ENCODE measurements around the gene PLA2G2C.

PLA2G2C gene

DNA sequence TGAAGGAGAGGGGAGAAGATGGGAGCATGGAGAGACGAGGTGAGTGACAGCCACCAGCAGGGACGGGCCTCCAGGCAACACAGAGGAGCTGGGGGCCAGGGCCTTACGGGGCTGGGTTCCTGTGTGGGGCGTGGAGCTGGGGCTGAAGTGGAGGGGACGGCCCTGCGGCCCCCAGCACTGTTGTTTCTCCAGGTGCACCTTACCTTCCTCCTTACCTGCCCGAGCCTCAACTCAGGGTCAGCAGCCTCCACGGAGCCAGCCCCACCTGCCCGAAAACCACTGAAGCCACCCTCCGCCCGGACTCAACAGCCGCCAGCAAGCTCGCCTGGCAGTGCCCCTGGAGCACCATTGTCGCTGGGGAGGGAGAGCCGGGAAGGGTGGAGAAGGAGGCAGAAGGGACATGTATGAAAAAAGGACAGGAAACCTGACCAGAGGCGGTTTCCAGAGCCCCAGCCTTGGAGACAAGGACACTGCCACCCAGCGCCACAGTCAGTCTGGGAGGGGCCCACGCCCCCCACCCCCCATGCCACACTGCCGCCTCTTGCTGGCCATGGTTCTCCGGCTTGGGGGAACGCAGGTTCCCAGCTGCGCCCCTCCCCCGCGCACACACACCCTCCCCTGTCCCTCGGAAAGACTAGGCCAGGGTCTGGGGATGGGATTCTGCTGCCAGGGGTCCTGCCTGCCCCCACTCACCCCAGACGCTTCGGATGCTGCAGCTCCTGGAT lies 36.6 kb downstream of the PLA2G2C start:
- H3K27me3 ChIP-seq (ENCODE audit: insufficient read depth, low read length): no peaks in the 10 kb centered on the region
- H3K9ac ChIP-seq (ENCODE audit: low read depth, low read length): no peak overlapping the region
- no peak overlapping the region for H3K4me3 ChIP-seq (ENCODE audit: low read length)
- WGBS: 85% methylated on average over 27 of the region's 27 CpGs
- no peak overlapping the region for H3K27ac ChIP-seq (ENCODE audit: low read depth, low read length)
- H3K4me1 ChIP-seq (ENCODE audit: insufficient read depth, low read length): peaks cover 4% of the 10 kb centered on the region; the same call in 1 of the 2 replicates
- H3K36me3 ChIP-seq (ENCODE audit: insufficient read depth, low read length): no peaks in the 10 kb centered on the region
- no peaks in the 10 kb centered on the region for H3K9me3 ChIP-seq (ENCODE audit: insufficient read depth, low read depth, low read length)

DNA sequence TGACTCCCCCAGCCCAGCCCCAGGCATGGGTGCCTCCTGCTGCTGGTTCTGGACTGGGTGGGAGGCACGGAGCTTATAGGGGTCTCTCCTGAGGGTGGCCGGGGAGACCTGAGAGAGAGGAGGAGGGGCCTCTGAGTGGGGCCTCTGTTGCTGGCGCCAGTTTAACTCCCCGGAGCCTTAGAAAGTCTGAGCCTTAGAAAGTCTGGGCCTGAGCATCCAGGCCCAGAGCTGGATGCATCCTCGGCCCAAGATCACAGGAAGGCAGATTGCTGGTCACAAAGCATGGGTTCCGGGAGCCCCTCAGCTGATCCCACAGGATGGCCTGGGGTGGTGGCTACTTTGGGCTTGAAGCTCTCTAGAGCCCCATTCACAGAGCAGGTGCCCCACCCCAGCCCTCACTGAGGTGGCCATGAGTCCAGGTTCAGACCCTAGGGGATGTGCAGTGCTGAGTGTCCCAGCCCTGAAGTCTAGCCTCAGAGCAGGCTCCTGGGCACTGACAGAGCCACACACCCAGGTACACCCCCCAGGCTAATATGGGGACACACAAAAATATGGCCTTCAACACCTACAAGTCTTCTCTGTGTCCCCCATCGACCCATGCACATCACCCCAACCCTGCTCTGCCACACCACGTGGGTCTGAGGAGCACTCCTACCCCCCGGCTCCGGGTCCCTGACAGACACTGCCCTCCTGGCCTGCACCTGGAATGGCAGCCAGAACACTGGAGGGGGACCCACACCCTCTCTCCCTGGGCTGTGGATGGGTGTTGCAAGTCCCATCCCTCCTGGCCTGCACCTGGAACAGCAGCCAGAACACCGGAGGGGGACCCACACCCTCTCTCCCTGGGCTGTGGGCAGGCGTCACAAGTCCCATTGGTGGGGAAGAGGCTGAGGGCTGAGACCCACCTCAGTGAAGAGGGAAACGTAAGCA lies 37.5 kb downstream of the PLA2G2C start:
- H3K27ac ChIP-seq (ENCODE audit: low read depth, low read length): no peak overlapping the region
- WGBS: 92% methylated on average over 13 of the region's 13 CpGs
- no peaks in the 10 kb centered on the region for H3K36me3 ChIP-seq (ENCODE audit: insufficient read depth, low read length)
- H3K9ac ChIP-seq (ENCODE audit: low read depth, low read length): no peak overlapping the region
- no peaks in the 10 kb centered on the region for H3K27me3 ChIP-seq (ENCODE audit: insufficient read depth, low read length)
- no peaks in the 10 kb centered on the region for H3K9me3 ChIP-seq (ENCODE audit: insufficient read depth, low read depth, low read length)
- H3K4me3 ChIP-seq (ENCODE audit: low read length): no peak overlapping the region
- H3K4me1 ChIP-seq (ENCODE audit: insufficient read depth, low read length): peaks cover 4% of the 10 kb centered on the region; the same call in 1 of the 2 replicates

DNA sequence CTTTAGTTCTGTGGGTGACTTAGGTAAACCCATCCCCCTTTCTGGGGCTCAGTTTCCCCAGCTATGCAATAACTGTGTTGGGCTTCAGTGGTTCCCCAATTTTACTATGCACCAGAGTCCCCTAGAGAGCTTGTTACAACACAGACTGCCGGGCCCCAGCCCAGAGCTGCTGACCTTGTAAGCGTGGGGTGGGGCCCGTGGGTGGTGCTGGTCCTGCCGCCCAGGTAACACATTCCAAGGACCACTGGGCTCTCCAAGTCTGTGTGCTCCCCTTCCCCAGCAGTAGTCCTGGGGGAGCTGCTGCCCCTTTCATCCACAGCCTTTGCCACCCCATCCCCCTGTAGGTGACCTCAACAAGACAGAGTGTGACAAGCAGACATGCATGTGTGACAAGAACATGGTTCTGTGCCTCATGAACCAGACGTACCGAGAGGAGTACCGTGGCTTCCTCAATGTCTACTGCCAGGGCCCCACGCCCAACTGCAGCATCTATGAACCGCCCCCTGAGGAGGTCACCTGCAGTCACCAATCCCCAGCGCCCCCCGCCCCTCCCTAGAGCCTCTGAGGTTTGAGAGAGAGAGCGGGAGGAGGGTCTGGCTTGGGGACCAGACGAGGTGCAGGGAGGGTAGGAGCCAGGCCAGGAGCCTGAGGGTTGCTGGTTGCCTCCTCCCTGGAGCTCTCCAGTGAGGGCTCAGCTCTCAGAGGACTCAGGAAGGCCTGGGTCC lies 38.3 kb downstream of the PLA2G2C start:
- H3K9me3 ChIP-seq (ENCODE audit: insufficient read depth, low read depth, low read length): no peaks in the 10 kb centered on the region
- H3K4me3 ChIP-seq (ENCODE audit: low read length): no peak overlapping the region
- no peak overlapping the region for H3K9ac ChIP-seq (ENCODE audit: low read depth, low read length)
- H3K36me3 ChIP-seq (ENCODE audit: insufficient read depth, low read length): no peaks in the 10 kb centered on the region
- H3K27me3 ChIP-seq (ENCODE audit: insufficient read depth, low read length): no peaks in the 10 kb centered on the region
- H3K4me1 ChIP-seq (ENCODE audit: insufficient read depth, low read length): peaks cover 4% of the 10 kb centered on the region; the same call in 1 of the 2 replicates
- no peak overlapping the region for H3K27ac ChIP-seq (ENCODE audit: low read depth, low read length)
- WGBS: 92% methylated on average over 13 of the region's 13 CpGs

DNA sequence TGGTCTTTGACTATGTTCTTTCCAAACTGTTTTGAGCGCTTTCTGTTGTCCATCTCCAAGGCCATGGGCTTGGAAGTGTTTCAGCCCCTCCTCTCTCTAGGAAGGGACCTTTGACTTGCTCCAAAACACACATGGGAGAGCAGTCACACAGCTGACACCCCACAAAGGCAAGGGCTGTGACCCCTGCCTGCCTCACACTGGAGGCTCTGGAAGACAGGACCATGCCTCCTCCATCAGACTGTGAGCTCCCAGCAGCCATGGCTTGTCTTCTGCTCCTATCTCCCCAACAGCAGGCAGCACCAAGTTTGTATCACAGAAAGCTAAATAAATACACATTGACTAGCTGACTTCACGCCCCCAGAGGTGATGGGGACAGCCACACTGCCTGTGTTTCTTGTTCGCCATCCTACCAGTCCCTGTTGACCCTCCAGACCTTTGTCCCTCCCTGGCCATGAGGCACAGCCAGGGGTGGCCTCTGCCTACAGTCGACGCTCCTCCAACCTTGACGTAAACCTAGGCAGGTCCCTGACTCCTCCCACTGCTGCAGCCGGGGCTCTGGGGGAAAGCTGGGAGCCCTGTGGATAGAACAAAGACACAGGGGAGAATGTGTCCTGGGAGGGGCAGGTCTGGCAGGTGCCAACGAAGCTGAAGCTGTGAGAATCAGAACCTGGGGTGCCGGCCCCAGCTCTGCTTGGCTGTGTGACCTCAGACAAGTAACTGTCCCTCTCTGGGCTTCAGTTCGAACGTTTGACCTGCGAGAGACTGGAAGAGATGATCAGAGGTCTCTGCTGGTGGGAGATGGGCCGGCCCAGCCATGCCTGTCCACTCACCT lies 42.4 kb downstream of the PLA2G2C start:
- no peaks in the 10 kb centered on the region for H3K9me3 ChIP-seq (ENCODE audit: insufficient read depth, low read depth, low read length)
- H3K4me1 ChIP-seq (ENCODE audit: insufficient read depth, low read length): no peaks in the 10 kb centered on the region
- H3K27me3 ChIP-seq (ENCODE audit: insufficient read depth, low read length): no peaks in the 10 kb centered on the region
- no peaks in the 10 kb centered on the region for H3K36me3 ChIP-seq (ENCODE audit: insufficient read depth, low read length)
- WGBS: 81% methylated on average over 13 of the region's 13 CpGs
- no peak overlapping the region for H3K4me3 ChIP-seq (ENCODE audit: low read length)
- no peak overlapping the region for H3K9ac ChIP-seq (ENCODE audit: low read depth, low read length)
- H3K27ac ChIP-seq (ENCODE audit: low read depth, low read length): no peak overlapping the region

DNA sequence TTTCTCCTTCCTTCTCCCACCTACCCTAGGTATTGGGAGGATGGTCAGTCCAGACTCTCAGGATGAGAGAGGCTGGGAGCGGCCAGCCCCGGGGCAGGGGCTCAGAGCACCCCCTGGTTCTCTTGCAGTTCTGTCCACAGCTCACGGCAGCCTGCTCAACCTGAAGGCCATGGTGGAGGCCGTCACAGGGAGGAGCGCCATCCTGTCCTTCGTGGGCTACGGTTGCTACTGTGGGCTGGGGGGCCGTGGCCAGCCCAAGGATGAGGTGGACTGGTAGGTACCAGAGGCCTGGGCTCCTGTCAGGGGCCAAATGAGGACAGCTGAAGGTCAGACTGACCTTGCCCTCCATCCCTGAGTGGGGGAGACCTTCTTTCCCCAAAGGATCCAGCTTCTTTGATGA lies 43.0 kb downstream of the PLA2G2C start:
- no peak overlapping the region for H3K9ac ChIP-seq (ENCODE audit: low read depth, low read length)
- no peaks in the 10 kb centered on the region for H3K36me3 ChIP-seq (ENCODE audit: insufficient read depth, low read length)
- no peaks in the 10 kb centered on the region for H3K27me3 ChIP-seq (ENCODE audit: insufficient read depth, low read length)
- H3K4me1 ChIP-seq (ENCODE audit: insufficient read depth, low read length): no peaks in the 10 kb centered on the region
- no peak overlapping the region for H3K4me3 ChIP-seq (ENCODE audit: low read length)
- H3K27ac ChIP-seq (ENCODE audit: low read depth, low read length): no peak overlapping the region
- WGBS: 94% methylated on average over 8 of the region's 8 CpGs
- H3K9me3 ChIP-seq (ENCODE audit: insufficient read depth, low read depth, low read length): no peaks in the 10 kb centered on the region

DNA sequence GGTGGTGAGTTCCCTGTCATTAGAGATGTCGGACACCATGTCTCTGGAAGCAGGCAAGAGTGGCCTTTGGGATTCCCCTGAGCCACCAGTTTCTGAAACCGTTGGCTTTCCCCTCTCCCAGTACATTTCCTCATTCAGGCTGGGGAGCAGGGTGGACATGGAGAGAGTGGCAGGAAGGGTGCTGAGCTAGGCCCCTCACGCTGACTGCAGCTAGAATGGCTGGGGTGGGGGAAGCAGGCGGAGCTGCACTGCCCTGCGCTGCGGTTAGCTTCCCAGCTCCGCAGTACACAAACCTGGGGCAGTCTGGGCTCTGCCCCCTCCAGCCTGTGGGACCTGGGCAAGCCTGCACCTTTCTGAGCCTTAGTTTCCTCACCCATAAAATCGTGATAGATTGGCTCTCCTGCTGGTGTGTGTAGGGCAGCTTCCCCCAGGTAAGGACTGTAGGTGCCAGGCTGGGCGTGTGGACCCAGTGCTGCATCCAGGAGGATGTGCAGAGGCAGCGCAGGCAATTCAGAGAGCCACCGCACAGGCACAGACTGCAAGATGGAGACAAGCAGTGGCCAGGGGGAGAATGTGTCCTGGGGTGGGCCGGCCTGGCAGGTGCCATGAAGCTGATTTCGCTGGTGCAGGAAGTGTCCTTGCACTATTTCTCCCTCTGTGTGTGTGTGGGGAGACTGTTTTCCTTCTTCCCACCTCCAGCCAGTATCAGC lies 44.2 kb downstream of the PLA2G2C start:
- 86% methylated on average over 13 of the region's 13 CpGs for WGBS
- Histone ChIP-seq H3K4me1 (ENCODE audit: insufficient read depth, low read length) (no peaks in the 10 kb centered on the region), H3K36me3 (ENCODE audit: insufficient read depth, low read length) (no peaks in the 10 kb centered on the region), H3K9me3 (ENCODE audit: insufficient read depth, low read depth, low read length) (no peaks in the 10 kb centered on the region), H3K27me3 (ENCODE audit: insufficient read depth, low read length) (no peaks in the 10 kb centered on the region), H3K9ac (ENCODE audit: low read depth, low read length) (no peak overlapping the region), H3K4me3 (ENCODE audit: low read length) (no peak overlapping the region), H3K27ac (ENCODE audit: low read depth, low read length) (no peak overlapping the region)

DNA sequence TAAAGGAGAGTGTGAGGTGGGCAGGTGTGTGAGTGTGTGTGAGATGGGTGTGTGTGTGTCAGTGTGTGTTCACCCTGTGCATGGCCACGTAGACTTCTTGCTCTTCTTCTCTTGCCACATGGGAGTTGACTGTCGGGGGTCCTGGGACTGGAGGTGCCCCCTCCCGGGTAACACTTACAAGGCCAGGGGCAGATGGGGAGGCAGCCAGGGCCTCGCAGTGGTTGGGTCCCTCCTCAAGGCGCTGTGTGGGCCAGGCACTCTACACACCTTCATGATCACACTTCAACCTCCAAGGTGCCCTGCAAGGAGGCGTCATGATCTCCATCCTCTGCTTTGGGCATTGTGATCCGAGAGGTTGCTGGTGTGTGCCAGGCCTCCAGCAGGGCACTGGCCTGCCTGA lies 44.9 kb downstream of the PLA2G2C start:
- H3K36me3 ChIP-seq (ENCODE audit: insufficient read depth, low read length): no peaks in the 10 kb centered on the region
- H3K4me3 ChIP-seq (ENCODE audit: low read length): no peak overlapping the region
- no peaks in the 10 kb centered on the region for H3K9me3 ChIP-seq (ENCODE audit: insufficient read depth, low read depth, low read length)
- no peak overlapping the region for H3K27ac ChIP-seq (ENCODE audit: low read depth, low read length)
- no peaks in the 10 kb centered on the region for H3K27me3 ChIP-seq (ENCODE audit: insufficient read depth, low read length)
- H3K9ac ChIP-seq (ENCODE audit: low read depth, low read length): no peak overlapping the region
- no peaks in the 10 kb centered on the region for H3K4me1 ChIP-seq (ENCODE audit: insufficient read depth, low read length)
- 90% methylated on average over 7 of the region's 7 CpGs for WGBS

DNA sequence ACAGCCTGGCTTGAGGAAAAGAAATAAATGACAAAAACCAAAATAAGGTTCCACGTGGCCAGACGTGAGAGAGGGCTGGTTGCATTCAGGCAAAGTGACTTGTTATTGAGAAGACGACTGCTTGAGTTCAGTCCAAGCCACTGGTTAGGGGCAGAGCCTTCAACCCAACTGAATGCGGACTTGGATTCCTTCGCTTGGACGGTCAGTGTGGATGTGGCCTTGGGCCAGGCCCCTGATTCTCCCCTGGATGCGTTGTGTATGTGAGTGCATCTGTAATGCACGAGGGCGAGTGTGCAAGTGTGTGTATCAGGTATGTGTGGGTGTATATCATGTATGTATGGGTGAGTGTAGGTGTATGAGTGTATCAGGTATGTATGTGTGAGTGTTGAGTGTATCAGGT lies 45.3 kb downstream of the PLA2G2C start:
- Histone ChIP-seq H3K9me3 (ENCODE audit: insufficient read depth, low read depth, low read length) (no peaks in the 10 kb centered on the region), H3K27me3 (ENCODE audit: insufficient read depth, low read length) (no peaks in the 10 kb centered on the region), H3K4me1 (ENCODE audit: insufficient read depth, low read length) (no peaks in the 10 kb centered on the region), H3K36me3 (ENCODE audit: insufficient read depth, low read length) (no peaks in the 10 kb centered on the region), H3K4me3 (ENCODE audit: low read length) (no peak overlapping the region), H3K9ac (ENCODE audit: low read depth, low read length) (no peak overlapping the region), H3K27ac (ENCODE audit: low read depth, low read length) (no peak overlapping the region)
- WGBS: 94% methylated on average over 9 of the region's 9 CpGs

DNA sequence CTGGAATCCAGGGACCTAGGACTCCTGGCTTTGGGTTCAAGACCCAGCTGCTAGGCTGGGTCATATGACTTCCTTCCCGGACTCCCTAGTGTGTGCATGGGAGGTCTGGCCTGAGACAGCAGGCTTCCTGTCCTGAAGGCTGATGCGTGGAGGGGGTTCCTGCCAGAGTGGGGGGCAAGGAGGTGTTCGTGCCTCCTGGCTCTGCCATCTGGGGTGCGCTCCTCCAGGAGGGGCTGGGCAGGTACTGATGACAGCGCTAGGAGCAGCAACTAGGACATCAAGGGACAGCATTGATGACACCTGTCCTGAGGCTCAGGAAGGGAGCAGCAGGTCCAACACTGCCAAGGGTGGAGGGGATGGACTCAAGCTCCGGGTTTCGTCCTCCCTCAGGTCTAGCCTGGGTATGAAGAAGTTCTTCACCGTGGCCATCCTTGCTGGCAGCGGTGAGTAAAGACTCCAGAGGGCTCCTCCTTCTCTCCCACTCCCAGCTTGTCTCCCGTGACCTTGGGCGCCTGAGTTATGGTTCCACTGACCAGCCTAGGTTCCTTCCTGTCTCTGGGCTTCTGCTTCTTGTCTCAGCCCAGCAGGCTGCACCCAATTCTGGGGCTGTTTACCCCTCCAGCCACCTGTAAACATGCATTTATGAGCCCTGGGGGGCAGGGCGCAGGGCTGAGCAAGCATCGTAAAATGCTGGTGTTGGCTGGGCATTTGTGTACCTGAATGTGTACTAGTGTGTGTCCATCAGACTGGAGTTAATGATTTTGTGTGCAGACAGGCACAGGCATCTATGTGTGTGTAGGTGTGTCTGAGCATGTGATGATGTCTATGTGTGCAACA lies 46.3 kb downstream of the PLA2G2C start:
- Histone ChIP-seq H3K9ac (ENCODE audit: low read depth, low read length) (no peak overlapping the region), H3K4me3 (ENCODE audit: low read length) (no peak overlapping the region), H3K36me3 (ENCODE audit: insufficient read depth, low read length) (no peaks in the 10 kb centered on the region), H3K27ac (ENCODE audit: low read depth, low read length) (no peak overlapping the region), H3K4me1 (ENCODE audit: insufficient read depth, low read length) (no peaks in the 10 kb centered on the region), H3K9me3 (ENCODE audit: insufficient read depth, low read depth, low read length) (no peaks in the 10 kb centered on the region), H3K27me3 (ENCODE audit: insufficient read depth, low read length) (no peaks in the 10 kb centered on the region)
- 95% methylated on average over 13 of the region's 13 CpGs for WGBS
